Measurements from ENCODE around the gene NFASC. TPM values are rescaled to one million over a fixed set of nuclear protein-coding genes. Genes with fewer than 3 reads are reported as not detected.

The NFASC gene
- total RNA-seq, 1 experiment from 2014 or later = 0.46 TPM

DNA sequence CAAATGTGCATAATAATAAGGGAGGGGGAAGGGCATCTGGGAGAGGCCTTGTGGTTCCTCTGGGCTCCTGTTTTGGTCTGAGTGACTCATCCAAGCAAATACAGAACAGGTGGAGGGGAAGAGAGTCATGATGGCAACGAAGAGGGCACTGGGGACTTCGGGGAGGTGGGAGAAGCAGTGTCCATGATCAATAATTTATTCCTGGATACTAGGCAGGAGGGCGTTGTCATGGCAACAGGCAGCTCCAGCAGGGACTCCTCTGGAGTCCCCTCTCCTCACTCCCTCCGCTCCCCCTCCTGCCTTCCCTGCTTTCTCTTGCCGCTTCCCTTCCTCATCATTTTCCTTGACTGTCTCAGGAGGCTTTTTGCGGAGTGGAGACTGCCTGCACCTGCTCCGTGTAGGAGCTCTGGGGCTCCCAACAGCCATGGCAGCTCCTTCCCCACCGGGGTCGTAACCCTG is 12.3 kb upstream of the NFASC start:
- peak; percentile 6 for DNase-seq (ENCODE audit: low read depth)

GRCh38 chr1:204859861-204860267 is 10.8 kb upstream of the NFASC start:
- DNase-seq (ENCODE audit: low read depth) = no peak

DNA sequence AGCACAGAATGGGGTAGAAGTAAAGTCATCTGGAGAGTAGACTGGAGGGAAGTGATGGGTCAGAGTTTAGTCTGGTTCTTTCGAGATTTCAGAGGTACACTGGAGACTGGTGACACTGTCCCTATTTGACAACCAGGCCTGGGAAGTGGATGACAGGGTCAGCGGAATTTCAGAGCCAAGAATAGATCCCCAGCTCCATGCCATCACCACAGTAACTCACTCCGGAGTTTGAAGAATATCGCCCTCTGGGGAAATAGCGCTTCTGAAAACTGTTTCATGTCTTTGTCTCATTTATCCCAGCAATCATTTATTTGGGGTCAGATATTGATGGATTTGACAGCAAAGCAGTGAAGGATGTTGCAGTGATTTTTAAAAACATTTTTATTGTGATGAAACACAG is 7.6 kb upstream of the NFASC start:
- no peak for DNase-seq (ENCODE audit: low read depth)

- DNase-seq (ENCODE audit: low read depth) = no peak
These were observed 6.9 kb upstream of the NFASC start for GRCh38 chr1:204863730-204864129.

DNA sequence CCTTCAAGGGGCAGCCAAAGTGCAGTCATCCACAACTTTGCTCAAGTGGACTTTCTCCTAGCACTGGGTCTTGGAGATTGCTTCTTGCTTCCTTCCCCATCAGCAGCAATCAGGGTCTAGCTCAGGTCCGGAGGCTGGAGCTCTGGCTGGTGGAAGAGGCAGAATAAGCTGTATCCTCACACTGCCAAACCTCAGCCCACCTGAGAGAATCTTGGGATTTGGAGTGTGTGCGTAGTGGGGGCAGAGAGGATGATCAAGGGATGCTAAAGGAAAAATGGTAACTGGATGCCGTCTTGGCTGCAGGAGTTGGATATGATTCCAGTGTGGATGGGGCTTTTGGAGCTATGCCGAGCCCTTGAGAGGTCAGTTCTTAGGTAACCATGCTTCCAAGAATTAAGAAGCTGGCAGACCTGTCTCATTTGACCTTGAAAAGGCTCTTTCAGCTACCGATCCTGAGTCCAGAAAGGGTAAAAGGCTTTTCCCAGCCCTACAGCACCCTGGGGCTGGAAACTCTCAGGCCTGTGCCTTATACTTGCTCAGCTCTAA is 4.5 kb upstream of the NFASC start:
- DNase-seq (ENCODE audit: low read depth) = no peak

DNA sequence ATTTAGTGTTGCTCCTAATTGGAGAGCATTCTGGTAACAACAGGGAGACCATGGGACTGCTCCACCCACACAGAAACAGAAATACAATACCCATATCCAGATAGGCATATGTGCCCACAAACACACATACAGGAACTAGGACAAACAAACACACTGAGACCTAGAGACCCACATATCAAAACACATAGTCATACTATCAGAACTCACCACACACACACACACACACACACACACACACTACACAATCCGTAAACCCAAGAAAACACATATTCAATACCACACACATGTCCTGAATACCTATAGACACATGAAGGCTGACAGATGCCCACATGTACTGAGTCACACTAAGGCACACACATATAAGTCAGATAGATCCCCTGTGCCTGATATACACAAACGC is 3.5 kb upstream of the NFASC start:
- DNase-seq (ENCODE audit: low read depth) = no peak

GRCh38 chr1:204867666-204868339 is 2.9 kb upstream of the NFASC start:
- DNase-seq (ENCODE audit: low read depth) = no peak

DNA sequence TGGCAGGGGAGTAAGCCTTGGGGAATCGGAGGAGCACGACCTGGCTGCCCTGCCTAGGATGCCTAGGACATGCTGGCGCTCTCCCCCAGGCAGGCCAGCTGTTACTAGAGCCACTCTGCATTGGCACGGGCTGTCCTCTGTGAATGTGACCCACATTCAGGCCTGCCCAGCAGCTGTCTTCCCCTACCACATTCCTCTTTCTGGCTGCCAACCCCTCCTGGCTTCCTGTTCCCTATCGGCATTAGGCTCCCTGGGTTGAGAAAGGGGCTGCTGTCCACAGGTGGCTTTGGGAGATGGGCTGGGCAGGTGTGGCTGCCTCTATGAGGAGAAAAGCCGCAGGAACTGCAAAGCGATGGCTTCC is 2.3 kb upstream of the NFASC start:
- peak; percentile 6 for DNase-seq (ENCODE audit: low read depth)

GRCh38 chr1:204869097-204869496 is 1.6 kb upstream of the NFASC start:
- no peak for DNase-seq (ENCODE audit: low read depth)

DNA sequence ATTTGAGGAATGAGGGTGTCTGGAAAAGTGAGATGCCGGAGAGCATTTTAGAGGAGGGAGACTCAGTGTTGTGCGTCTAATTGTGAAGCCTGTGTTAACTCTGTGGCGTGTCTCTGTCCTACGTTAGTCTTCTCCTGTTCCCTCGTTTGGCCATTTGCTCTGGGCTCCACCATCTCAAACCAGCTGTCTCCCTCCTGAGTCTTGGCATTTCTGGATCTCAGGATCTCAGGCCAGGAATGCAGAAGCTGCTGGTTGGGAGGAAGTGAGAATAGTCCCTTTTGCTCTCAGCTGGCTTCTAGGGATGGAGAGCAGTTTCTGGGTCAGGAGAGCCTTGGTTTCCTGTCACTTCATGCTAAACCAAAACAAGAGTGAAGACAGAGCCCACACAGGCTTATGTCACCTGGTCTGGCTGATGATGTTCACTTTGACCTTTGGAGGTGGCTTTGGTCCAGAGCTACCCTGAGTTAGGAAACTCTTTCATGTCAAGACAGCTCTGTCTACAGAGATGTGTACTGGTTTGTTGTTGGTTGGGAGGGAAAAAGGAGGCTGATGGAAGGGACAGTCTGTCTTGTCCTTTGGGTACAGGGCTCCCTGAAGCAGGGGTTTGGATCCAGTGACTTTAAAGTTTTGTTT is 859 bp downstream of the NFASC start:
- no peak for DNase-seq (ENCODE audit: low read depth)

- peak; percentile 51 for DNase-seq (ENCODE audit: low read depth)
These were observed 1.7 kb downstream of the NFASC start for GRCh38 chr1:204872262-204872881.

- DNase-seq (ENCODE audit: low read depth) = no peak
These were observed 2.5 kb downstream of the NFASC start for GRCh38 chr1:204873176-204873575.

GRCh38 chr1:204873714-204874113 is 3.1 kb downstream of the NFASC start:
- no peak for DNase-seq (ENCODE audit: low read depth)

DNA sequence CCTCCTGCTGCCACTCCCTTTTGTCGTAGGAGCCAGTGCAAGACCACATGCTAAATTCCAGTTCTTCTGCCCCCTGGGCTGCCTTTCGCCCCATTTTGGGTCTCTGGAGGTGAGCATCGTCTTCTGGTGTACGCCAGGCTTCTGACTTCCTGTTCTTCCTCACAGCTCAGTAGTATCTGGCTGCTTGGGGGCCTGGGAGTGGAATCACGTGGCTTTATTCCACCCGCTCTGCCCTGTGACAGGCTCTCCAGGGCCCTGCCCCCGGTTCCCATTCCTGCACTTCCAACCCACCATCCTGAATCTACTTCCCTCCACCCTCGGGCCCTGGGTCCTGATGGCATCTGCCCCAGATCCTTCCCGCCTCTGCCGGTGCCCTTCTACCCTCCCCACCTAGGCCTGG is 3.6 kb downstream of the NFASC start:
- no peak for DNase-seq (ENCODE audit: low read depth)

- no peak for DNase-seq (ENCODE audit: low read depth)
These were observed 4.6 kb downstream of the NFASC start for GRCh38 chr1:204875255-204875654.

GRCh38 chr1:204878621-204879234 is 8.1 kb downstream of the NFASC start:
- no peak for DNase-seq (ENCODE audit: low read depth)

DNA sequence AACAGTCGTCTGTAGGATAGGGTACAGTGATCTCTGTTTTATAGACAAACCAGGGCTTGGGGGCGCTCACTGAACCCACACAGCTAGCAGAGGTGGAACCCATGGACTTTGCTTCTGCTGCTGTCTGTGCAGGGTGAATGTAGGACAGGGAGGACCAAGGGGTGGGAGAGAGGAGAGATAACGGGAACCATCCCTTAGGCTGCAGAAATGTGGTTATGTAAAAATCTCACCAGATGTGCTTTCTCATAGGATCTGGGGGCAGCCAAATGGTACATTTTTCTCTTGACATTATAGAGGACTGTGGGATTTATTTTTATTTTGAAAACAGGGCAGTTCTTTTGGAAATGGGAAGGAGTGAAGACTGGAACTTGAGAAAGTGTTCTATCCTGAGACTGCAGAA is 8.7 kb downstream of the NFASC start:
- no peak for DNase-seq (ENCODE audit: low read depth)

DNA sequence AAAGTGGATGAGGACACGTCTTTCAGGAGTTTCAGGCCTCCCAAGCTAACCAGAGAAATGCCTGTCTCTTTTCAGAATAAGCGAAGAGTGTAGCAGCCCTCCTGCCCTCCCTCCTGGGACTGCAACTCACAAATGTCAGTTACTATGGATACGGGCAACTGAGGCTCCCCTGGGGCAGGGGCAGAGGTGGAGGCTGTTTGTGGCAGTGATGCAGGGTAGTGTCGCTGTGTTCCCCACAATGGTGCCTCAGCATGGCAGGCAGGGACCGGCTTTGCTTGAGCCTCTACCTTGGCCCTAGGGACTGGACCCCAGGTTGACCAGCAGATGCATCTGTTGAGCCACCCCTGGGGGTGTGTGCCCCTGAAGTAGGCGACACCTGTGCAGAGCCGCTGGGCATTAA is 10.2 kb downstream of the NFASC start:
- DNase-seq (ENCODE audit: low read depth) = no peak

GRCh38 chr1:204882479-204882878 is 11.8 kb downstream of the NFASC start:
- no peak for DNase-seq (ENCODE audit: low read depth)

DNA sequence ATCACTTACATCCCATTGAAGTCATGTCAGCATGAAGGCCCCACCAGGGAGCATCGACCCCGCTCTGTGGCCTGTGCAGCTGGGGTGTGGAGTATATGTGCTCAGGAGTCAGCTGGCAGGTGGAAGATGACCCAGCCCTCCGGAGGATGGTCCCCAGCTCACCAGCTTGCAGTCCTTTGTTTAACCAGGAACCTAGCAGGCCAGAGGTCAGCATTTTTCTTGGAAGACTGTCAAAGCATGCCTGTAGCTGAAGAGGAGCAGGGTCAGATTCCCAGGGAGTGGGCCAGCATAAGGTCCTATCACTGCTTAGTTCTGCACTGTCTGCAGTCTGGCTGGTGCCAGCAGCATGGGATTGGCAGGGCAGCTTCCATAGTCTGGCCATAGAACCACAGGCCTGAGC is 12.7 kb downstream of the NFASC start:
- no peak for DNase-seq (ENCODE audit: low read depth)

GRCh38 chr1:204885288-204885711 is 14.6 kb downstream of the NFASC start:
- DNase-seq (ENCODE audit: low read depth) = no peak

DNA sequence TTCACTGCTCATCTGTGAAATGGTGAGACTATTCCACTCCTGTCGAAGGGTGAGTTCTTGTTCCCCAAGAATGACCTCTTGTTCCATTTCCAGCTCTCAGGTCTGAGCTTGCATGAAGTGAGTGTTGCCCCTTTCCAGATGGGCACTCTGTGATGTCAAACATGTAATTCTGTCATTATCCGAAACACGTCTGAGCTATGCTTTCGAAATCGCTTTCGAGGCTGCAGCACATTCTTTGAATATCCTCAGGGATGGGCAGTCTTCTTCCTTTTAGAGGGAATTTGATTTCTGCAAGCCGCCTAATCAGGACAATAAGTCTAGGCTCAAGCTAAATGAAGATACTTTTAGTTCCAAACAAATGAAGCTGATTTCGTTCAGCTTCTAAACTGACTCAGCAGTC is 15.1 kb downstream of the NFASC start:
- DNase-seq (ENCODE audit: low read depth) = no peak
